ENCODE measurements around the gene FKBP10.
"Not testable (repeated sequence)": the region's sequence is repeated elsewhere in the genome, so short reads cannot be mapped to it uniquely, and the experiment has no call there.

The FKBP10 gene

GRCh38 chr17:41773190-41773588 is 39.6 kb upstream of the FKBP10 start:
- Histone ChIP-seq H3K9ac (ENCODE audit: low read depth, low read length) (peak overlapping the region; percentile 24; the same call in 1 of the 2 replicates), H3K4me1 (ENCODE audit: insufficient read depth, low read length) (peaks cover 45% of the 10 kb centered on the region), H3K9me3 (ENCODE audit: insufficient read depth, low read depth, low read length) (no peaks in the 10 kb centered on the region), H3K27ac (ENCODE audit: low read depth, low read length) (peak overlapping the region; percentile 32), H3K36me3 (ENCODE audit: insufficient read depth, low read length) (peaks cover 38% of the 10 kb centered on the region), H3K27me3 (ENCODE audit: insufficient read depth, low read length) (no peaks in the 10 kb centered on the region), H3K4me3 (ENCODE audit: low read length) (no peak overlapping the region)
- 64% methylated on average over 12 of the region's 12 CpGs for WGBS

GRCh38 chr17:41773731-41774193 is 39.0 kb upstream of the FKBP10 start:
- Histone ChIP-seq H3K36me3 (ENCODE audit: insufficient read depth, low read length) (peaks cover 33% of the 10 kb centered on the region), H3K27ac (ENCODE audit: low read depth, low read length) (peak overlapping the region; percentile 32; the same call in 1 of the 2 replicates), H3K27me3 (ENCODE audit: insufficient read depth, low read length) (no peaks in the 10 kb centered on the region), H3K4me3 (ENCODE audit: low read length) (no peak overlapping the region), H3K4me1 (ENCODE audit: insufficient read depth, low read length) (peaks cover 45% of the 10 kb centered on the region), H3K9me3 (ENCODE audit: insufficient read depth, low read depth, low read length) (no peaks in the 10 kb centered on the region), H3K9ac (ENCODE audit: low read depth, low read length) (peak overlapping the region; percentile 40; the same call in 1 of the 2 replicates)
- WGBS = 60% methylated on average over 7 of the region's 8 CpGs

GRCh38 chr17:41775394-41776226 is 37.2 kb upstream of the FKBP10 start:
- H3K4me1 ChIP-seq (ENCODE audit: insufficient read depth, low read length) = peaks cover 45% of the 10 kb centered on the region
- H3K36me3 ChIP-seq (ENCODE audit: insufficient read depth, low read length) = peaks cover 14% of the 10 kb centered on the region
- 52% methylated on average over 12 of the region's 12 CpGs for WGBS
- peak overlapping the region; percentile 44 for H3K9ac ChIP-seq (ENCODE audit: low read depth, low read length)
- H3K4me3 ChIP-seq (ENCODE audit: low read length) = no peak overlapping the region
- H3K27ac ChIP-seq (ENCODE audit: low read depth, low read length) = peak overlapping the region; percentile 73
- H3K9me3 ChIP-seq (ENCODE audit: insufficient read depth, low read depth, low read length) = no peaks in the 10 kb centered on the region
- H3K27me3 ChIP-seq (ENCODE audit: insufficient read depth, low read length) = no peaks in the 10 kb centered on the region

DNA sequence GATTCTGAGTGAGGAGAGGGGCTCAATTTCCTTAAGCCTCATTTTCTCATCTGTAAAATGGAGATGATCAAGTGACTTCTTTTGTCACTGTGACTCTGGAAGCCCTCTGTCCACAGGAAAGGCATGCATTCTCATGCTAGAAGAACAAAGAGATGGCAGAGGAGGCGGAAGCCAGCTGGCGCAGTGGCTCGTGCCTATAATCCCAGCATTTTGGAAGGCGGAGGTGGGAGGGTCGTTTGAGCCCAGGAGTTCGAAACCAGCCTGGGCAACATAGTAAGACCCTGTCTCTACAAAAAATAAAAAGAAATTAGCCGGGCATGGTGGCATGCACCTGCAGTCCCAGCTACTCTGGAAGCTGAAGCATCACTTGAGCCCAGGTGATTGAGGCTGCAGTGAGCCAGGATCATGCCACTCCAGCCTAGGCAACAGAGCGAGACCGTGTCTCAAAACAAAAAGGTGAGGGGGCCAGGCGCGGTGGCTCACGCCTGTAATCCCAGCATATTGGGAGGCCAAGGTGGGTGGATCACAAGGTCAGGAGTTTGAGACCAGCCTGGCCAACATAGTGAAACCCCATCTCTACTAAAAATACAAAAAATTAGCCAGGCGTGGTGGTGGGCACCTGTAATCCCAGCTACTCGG is 36.4 kb upstream of the FKBP10 start:
- not testable (repeated sequence) for H3K36me3 ChIP-seq (ENCODE audit: insufficient read depth, low read length); H3K27me3 ChIP-seq (ENCODE audit: insufficient read depth, low read length); H3K9me3 ChIP-seq (ENCODE audit: insufficient read depth, low read depth, low read length); H3K4me3 ChIP-seq (ENCODE audit: low read length)
- Histone ChIP-seq H3K9ac (ENCODE audit: low read depth, low read length) (peak overlapping the region; percentile 44; the same call in 1 of the 2 replicates), H3K27ac (ENCODE audit: low read depth, low read length) (peak overlapping the region; percentile 73; the same call in 1 of the 2 replicates), H3K4me1 (ENCODE audit: insufficient read depth, low read length) (peaks cover 45% of the 10 kb centered on the region)
- 87% methylated on average over 14 of the region's 14 CpGs for WGBS

GRCh38 chr17:41777157-41777573 is 35.6 kb upstream of the FKBP10 start:
- Histone ChIP-seq H3K27ac (ENCODE audit: low read depth, low read length) (peak overlapping the region; percentile 76; the same call in 1 of the 2 replicates), H3K27me3 (ENCODE audit: insufficient read depth, low read length) (no peaks in the 10 kb centered on the region), H3K4me3 (ENCODE audit: low read length) (no peak overlapping the region), H3K9ac (ENCODE audit: low read depth, low read length) (peak overlapping the region; percentile 34; the same call in 1 of the 2 replicates), H3K36me3 (ENCODE audit: insufficient read depth, low read length) (peaks cover 6% of the 10 kb centered on the region; the same call in 1 of the 2 replicates), H3K4me1 (ENCODE audit: insufficient read depth, low read length) (peaks cover 46% of the 10 kb centered on the region), H3K9me3 (ENCODE audit: insufficient read depth, low read depth, low read length) (no peaks in the 10 kb centered on the region)
- WGBS = 77% methylated on average over 4 of the region's 4 CpGs

DNA sequence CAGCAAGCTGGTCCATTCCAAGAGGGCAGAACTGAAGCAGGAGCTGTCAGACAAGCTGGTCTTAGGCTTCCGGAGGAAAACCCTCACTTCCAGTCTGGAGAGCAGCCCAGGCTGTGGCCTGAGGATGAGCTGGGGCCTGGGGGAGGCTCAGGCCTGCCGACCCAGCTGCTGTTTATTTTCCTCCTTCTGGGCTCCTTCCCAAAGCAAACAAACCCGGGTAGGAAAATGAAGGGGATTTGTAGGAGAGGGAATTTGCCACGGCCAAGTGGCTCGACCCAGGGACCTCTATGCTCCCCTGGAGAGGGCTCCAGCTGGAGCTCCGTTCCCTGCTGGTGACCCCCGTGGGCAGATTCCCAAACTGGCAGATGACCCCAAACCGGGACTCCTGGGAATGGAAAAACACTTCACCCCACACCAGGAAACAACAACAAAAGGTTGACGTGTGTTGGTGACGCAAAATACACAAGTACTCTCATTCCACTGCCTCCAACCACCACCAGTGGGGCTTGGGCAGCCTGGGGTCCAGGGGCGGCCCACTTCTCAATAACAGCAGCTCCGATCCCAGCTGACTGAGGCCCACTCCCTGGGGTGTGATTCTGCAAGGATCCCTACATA is 35.1 kb upstream of the FKBP10 start:
- Histone ChIP-seq H3K36me3 (ENCODE audit: insufficient read depth, low read length) (peaks cover 2% of the 10 kb centered on the region; the same call in 1 of the 2 replicates), H3K4me3 (ENCODE audit: low read length) (no peak overlapping the region), H3K4me1 (ENCODE audit: insufficient read depth, low read length) (peaks cover 45% of the 10 kb centered on the region), H3K27ac (ENCODE audit: low read depth, low read length) (peak overlapping the region; percentile 76; the same call in 1 of the 2 replicates), H3K27me3 (ENCODE audit: insufficient read depth, low read length) (no peaks in the 10 kb centered on the region), H3K9me3 (ENCODE audit: insufficient read depth, low read depth, low read length) (no peaks in the 10 kb centered on the region), H3K9ac (ENCODE audit: low read depth, low read length) (peak overlapping the region; percentile 34; the same call in 1 of the 2 replicates)
- 67% methylated on average over 12 of the region's 12 CpGs for WGBS

GRCh38 chr17:41779954-41780353 is 32.9 kb upstream of the FKBP10 start:
- H3K4me3 ChIP-seq (ENCODE audit: low read length) = no peak overlapping the region
- no peaks in the 10 kb centered on the region for H3K9me3 ChIP-seq (ENCODE audit: insufficient read depth, low read depth, low read length)
- no peak overlapping the region for H3K27ac ChIP-seq (ENCODE audit: low read depth, low read length)
- peaks cover 47% of the 10 kb centered on the region for H3K4me1 ChIP-seq (ENCODE audit: insufficient read depth, low read length)
- H3K9ac ChIP-seq (ENCODE audit: low read depth, low read length) = no peak overlapping the region
- 100% methylated on average over 1 of the region's 1 CpG for WGBS
- H3K27me3 ChIP-seq (ENCODE audit: insufficient read depth, low read length) = no peaks in the 10 kb centered on the region
- H3K36me3 ChIP-seq (ENCODE audit: insufficient read depth, low read length) = no peaks in the 10 kb centered on the region

DNA sequence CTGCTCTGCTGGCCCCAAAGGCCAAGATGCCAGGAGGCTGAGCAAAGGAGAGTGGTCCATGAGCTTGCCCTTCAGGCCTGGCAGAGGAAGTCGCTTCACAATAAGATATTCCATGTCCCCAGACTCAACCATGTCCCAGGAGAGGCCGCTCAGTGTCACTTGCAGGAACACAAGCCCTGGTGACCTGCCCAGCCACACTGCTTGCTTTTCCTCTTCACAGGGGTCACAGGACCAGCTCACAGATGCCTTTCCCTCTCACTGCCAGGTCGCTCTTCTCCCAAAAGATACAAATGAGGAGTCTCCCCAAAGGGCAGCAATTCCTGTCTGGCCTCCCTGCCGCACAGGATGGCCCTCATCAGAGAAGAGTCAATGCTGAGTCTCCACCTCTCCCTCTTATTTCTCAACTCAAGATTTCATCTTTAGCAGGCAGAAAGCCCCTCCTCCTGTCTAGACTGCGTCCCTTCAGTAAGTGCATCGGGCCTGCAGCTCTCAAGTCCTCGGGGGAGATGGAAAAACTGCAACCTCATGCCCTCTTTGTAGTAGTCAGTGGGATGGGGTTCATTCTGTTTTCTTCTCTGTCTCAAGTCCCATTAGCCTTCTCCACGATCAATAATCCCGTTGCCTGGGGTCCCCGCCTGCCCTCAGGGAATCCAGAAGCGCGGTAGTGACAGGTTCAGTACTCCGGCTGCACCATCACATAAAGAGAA is 31.2 kb upstream of the FKBP10 start:
- Histone ChIP-seq H3K27me3 (ENCODE audit: insufficient read depth, low read length) (no peaks in the 10 kb centered on the region), H3K9ac (ENCODE audit: low read depth, low read length) (no peak overlapping the region), H3K4me1 (ENCODE audit: insufficient read depth, low read length) (peaks cover 34% of the 10 kb centered on the region), H3K9me3 (ENCODE audit: insufficient read depth, low read depth, low read length) (no peaks in the 10 kb centered on the region), H3K36me3 (ENCODE audit: insufficient read depth, low read length) (no peaks in the 10 kb centered on the region), H3K27ac (ENCODE audit: low read depth, low read length) (no peak overlapping the region), H3K4me3 (ENCODE audit: low read length) (no peak overlapping the region)
- 95% methylated on average over 13 of the region's 13 CpGs for WGBS

- H3K9me3 ChIP-seq (ENCODE audit: insufficient read depth, low read depth, low read length) = no peaks in the 10 kb centered on the region
Measured at GRCh38 chr17:41782142-41782541, 30.7 kb upstream of the FKBP10 start.

GRCh38 chr17:41784207-41784744 is 28.5 kb upstream of the FKBP10 start:
- H3K9ac ChIP-seq (ENCODE audit: low read depth, low read length) = peak overlapping the region; percentile 72
- no peaks in the 10 kb centered on the region for H3K27me3 ChIP-seq (ENCODE audit: insufficient read depth, low read length)
- peak overlapping the region; percentile 78 for H3K4me3 ChIP-seq (ENCODE audit: low read length)
- H3K27ac ChIP-seq (ENCODE audit: low read depth, low read length) = peak overlapping the region; percentile 96
- H3K4me1 ChIP-seq (ENCODE audit: insufficient read depth, low read length) = peaks cover 28% of the 10 kb centered on the region
- WGBS = 11% methylated on average over 6 of the region's 6 CpGs
- no peaks in the 10 kb centered on the region for H3K9me3 ChIP-seq (ENCODE audit: insufficient read depth, low read depth, low read length)
- H3K36me3 ChIP-seq (ENCODE audit: insufficient read depth, low read length) = no peaks in the 10 kb centered on the region

More at GRCh38 chr17:41782142-41782541, 30.7 kb upstream of the FKBP10 start:
- peaks cover 35% of the 10 kb centered on the region for H3K4me1 ChIP-seq (ENCODE audit: insufficient read depth, low read length)
- H3K36me3 ChIP-seq (ENCODE audit: insufficient read depth, low read length) = no peaks in the 10 kb centered on the region
- H3K4me3 ChIP-seq (ENCODE audit: low read length) = no peak overlapping the region
- H3K9ac ChIP-seq (ENCODE audit: low read depth, low read length) = no peak overlapping the region
- WGBS = 92% methylated on average over 4 of the region's 4 CpGs
- H3K27me3 ChIP-seq (ENCODE audit: insufficient read depth, low read length) = no peaks in the 10 kb centered on the region
- H3K27ac ChIP-seq (ENCODE audit: low read depth, low read length) = no peak overlapping the region

All from HUES64 (cell line).